ENCODE results near the gene SSBP2. TPM values are rescaled to one million over a fixed set of nuclear protein-coding genes. Genes with fewer than 3 reads are reported as not detected.

Gene SSBP2
- total RNA-seq, 1 donor: 34.3 TPM

GRCh38 chr5:81761970-81762369 is 11.1 kb upstream of the SSBP2 start:
- DNase-seq (ENCODE audit: low read depth): no peak
- no peak for TF ChIP-seq CTCF (IDR thresholded peaks at IDR 0.05; ENCODE audit: insufficient read depth, low read length)
- H3K4me3 ChIP-seq (ENCODE audit: low read depth, low read length): no peak overlapping the region

- no peak overlapping the region for H3K4me3 ChIP-seq (ENCODE audit: low read depth, low read length)
- DNase-seq (ENCODE audit: low read depth): no peak
- TF ChIP-seq CTCF (IDR thresholded peaks at IDR 0.05; ENCODE audit: insufficient read depth, low read length): no peak
Measured at GRCh38 chr5:81761270-81761669, 10.4 kb upstream of the SSBP2 start.

GRCh38 chr5:81760521-81760920 is 9.6 kb upstream of the SSBP2 start:
- no peak for TF ChIP-seq CTCF (IDR thresholded peaks at IDR 0.05; ENCODE audit: insufficient read depth, low read length)
- no peak for DNase-seq (ENCODE audit: low read depth)
- H3K4me3 ChIP-seq (ENCODE audit: low read depth, low read length): no peak overlapping the region

DNA sequence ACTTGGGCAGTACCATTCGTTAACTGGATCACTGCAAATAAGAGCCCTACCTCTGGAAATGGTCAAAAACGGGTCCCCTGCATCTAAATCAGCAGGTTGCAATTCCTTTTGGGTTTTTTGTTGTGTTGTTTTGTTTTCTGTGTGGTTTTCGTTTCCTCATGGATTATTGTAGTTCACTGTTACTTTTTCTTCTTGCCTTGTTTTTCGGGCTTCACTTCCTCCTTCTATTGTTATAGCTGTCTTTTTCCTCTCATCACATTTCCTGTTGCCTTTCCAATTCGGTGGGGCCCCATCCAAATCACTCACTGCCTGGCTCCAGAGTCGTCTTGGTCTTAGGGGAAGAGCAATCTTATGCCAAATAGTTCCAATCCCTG is 8.7 kb upstream of the SSBP2 start:
- no peak for TF ChIP-seq CTCF (IDR thresholded peaks at IDR 0.05; ENCODE audit: insufficient read depth, low read length)
- DNase-seq (ENCODE audit: low read depth): no peak
- no peak overlapping the region for H3K4me3 ChIP-seq (ENCODE audit: low read depth, low read length)

DNA sequence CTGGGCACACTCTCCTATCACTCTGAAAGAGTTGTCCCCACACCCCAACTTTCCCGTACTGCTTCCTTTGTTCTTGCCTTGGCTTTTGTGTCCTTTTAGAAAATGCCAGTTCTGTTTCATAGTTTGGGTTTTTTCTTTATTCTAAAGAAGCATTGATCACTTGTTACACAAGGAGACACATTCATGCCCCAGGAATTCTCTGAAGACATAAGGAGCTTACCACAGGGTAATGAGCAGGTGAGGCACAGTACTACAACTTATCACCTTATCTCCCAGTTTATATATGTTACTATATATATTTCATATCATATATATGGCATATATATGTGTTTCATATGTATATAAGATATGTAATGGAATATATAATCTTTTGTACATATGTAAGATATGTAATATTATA is 6.5 kb upstream of the SSBP2 start:
- DNase-seq (ENCODE audit: low read depth): no peak
- no peak overlapping the region for H3K4me3 ChIP-seq (ENCODE audit: low read depth, low read length)
- no peak for TF ChIP-seq CTCF (IDR thresholded peaks at IDR 0.05; ENCODE audit: insufficient read depth, low read length)

- H3K4me3 ChIP-seq (ENCODE audit: low read depth, low read length): no peak overlapping the region
- peak; percentile 32 for DNase-seq (ENCODE audit: low read depth)
- TF ChIP-seq CTCF (IDR thresholded peaks at IDR 0.05; ENCODE audit: insufficient read depth, low read length): no peak
Measured at GRCh38 chr5:81756016-81756415, 5.1 kb upstream of the SSBP2 start.

DNA sequence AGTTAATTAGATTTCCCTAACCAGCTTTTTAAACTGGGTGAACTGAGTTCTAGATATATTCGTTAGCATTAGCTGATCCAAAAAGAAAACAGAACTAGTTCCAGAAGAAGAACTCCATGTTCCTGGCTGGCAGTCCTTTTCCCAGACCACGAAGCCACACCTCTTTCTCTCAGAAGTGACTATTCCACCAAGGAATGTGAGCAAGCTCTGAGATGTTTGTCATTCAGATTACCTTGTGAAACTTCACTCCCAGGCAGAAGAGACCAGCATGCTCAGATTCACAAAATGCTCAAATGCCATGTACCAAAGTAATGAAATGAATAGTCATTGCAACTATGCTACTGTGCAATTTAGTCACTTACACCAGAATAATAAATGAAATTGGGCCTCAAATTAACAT is 4.4 kb upstream of the SSBP2 start:
- H3K4me3 ChIP-seq (ENCODE audit: low read depth, low read length): no peak overlapping the region
- TF ChIP-seq CTCF (IDR thresholded peaks at IDR 0.05; ENCODE audit: insufficient read depth, low read length): no peak
- DNase-seq (ENCODE audit: low read depth): peak; percentile 84
